Transverse colon (tissue), 4 donors: ENCODE results near the gene LMO1. TPM values are rescaled to one million over a fixed set of nuclear protein-coding genes. Genes with fewer than 3 reads are reported as not detected.

ENCODE experiments used
- DNase-seq: peaks from one replicate; pipeline ENCODE4 v3.0.0-alpha.2; 2019
- H3K27ac ChIP-seq, 4 donors: fragments of 200-600 bp; sonication (generic); 2 replicates each; pipeline ENCODE4 v1.5.1; 2016 to 2018; ENCODE audit warnings: inconsistent platforms in 4 of 4
- H3K27me3 ChIP-seq: fragments of 200-600 bp; sonication (generic); 2 replicates; pipeline ENCODE4 v1.5.1; 2017; ENCODE audit warnings: inconsistent platforms
- H3K36me3 ChIP-seq, 4 donors: fragments of 200-600 bp; sonication (generic); 2 replicates each; pipeline ENCODE4 v1.5.1; 2017 to 2019; ENCODE audit warnings: inconsistent platforms in 4 of 4
- H3K4me1 ChIP-seq, 4 donors: fragments of 200-600 bp; sonication (generic); 2 replicates each; pipeline ENCODE4 v1.5.1; 2017 to 2020; ENCODE audit warnings: inconsistent platforms in 4 of 4
- H3K4me3 ChIP-seq, 4 donors: fragments of 200-600 bp; sonication (generic); 1 replicate in 1 of 4; 2 replicates in 3 of 4; pipeline versions ENCODE4 v1.5.1 to v1.6.1; 2017 to 2019; ENCODE audit warnings: inconsistent platforms in 4 of 4
- H3K9me3 ChIP-seq, 2 donors: fragments of 200-600 bp; sonication (generic); 2 replicates each; pipeline ENCODE4 v1.5.1; 2017 to 2019; ENCODE audit warnings: inconsistent platforms in 2 of 2
- EP300 ChIP-seq: sonication (generic); formaldehyde crosslinking; IDR thresholded peaks from one replicate; pipeline ENCODE4 v1.6.1; 2017; ENCODE audit warnings: antibody characterized with exemption, low read depth
- POLR2A ChIP-seq: fragments of 450-650 bp; IDR thresholded peaks from one replicate; pipeline ENCODE4 v1.6.1; 2016; ENCODE audit warnings: antibody characterized with exemption, mild to moderate bottlenecking, moderate library complexity
- POLR2AphosphoS5 ChIP-seq, 3 donors: sonication (generic); formaldehyde crosslinking; IDR thresholded peaks; one replicate each; pipeline ENCODE4 v1.6.1; 2016; ENCODE audit warnings: antibody characterized with exemption in 3 of 3
- WGBS, 2 donors: methylation state at CpG; one replicate each; pipeline ENCODE4 v1.1.5; 2018; ENCODE audit warnings: low coverage in 1 of 2; 5-methylcytosine and 5-hydroxymethylcytosine counted together
- in situ Hi-C, 4 donors: fragments of 200-750 bp; cut with MboI; loops; one replicate each; pipeline versions ENCODE4 v1.15.0 to v1.15.1; 2017; ENCODE audit warnings: low sequenced_read_pairs in 3 of 4, low pct_ligation_motif_present in 1 of 4, low pct_unique_long_range_greater_than_20kb in 1 of 4
- intact Hi-C: fragments of 100-400 bp; cut with DNase I; formaldehyde crosslinking; loops from one replicate; pipeline ENCODE4 v1.15.1; 2023; ENCODE audit warnings: low total_unique reads
- total RNA-seq, 4 donors: library from RNA; depleted of rRNA; stranded (reverse); fragments of >200 nt; gene quantifications; one replicate each; pipeline ENCODE4 v1.1.0, GENCODE V29; 2016
- TF ChIP-seq, protein P1 (sequence below), 5 experiments: fragments of 200-600 bp in 3 of 5; fragments of 450-650 bp in 2 of 5; sonication (generic) in 3 of 5; IDR thresholded peaks; 1 replicate in 2 of 5; 2 replicates in 3 of 5; pipeline ENCODE4 v1.5.1; 2016 to 2017; ENCODE audit warnings: antibody characterized with exemption in 5 of 5, inconsistent platforms in 3 of 5, mild to moderate bottlenecking in 2 of 5, moderate library complexity in 1 of 5

The LMO1 gene
- total RNA-seq, 4 donors from 2014 or later: not detected

- no peaks in the 10 kb centered on the region for H3K36me3 ChIP-seq
- TF ChIP-seq EP300 (no peak), POLR2A (no peak), POLR2AphosphoS5 (IDR thresholded peaks at IDR 0.05) (no peak)
- TF ChIP-seq, protein P1, sequence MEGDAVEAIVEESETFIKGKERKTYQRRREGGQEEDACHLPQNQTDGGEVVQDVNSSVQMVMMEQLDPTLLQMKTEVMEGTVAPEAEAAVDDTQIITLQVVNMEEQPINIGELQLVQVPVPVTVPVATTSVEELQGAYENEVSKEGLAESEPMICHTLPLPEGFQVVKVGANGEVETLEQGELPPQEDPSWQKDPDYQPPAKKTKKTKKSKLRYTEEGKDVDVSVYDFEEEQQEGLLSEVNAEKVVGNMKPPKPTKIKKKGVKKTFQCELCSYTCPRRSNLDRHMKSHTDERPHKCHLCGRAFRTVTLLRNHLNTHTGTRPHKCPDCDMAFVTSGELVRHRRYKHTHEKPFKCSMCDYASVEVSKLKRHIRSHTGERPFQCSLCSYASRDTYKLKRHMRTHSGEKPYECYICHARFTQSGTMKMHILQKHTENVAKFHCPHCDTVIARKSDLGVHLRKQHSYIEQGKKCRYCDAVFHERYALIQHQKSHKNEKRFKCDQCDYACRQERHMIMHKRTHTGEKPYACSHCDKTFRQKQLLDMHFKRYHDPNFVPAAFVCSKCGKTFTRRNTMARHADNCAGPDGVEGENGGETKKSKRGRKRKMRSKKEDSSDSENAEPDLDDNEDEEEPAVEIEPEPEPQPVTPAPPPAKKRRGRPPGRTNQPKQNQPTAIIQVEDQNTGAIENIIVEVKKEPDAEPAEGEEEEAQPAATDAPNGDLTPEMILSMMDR (IDR thresholded peaks at IDR 0.05): no peak
- in situ Hi-C loops (no loop called here), intact Hi-C loops (no loop called here)
- H3K27me3 ChIP-seq: no peaks in the 10 kb centered on the region
- H3K27ac ChIP-seq: no peak overlapping the region
- H3K9me3 ChIP-seq: no peaks in the 10 kb centered on the region
- WGBS, 2 donors: 81 to 88% methylated on average over 7 to 10 of the region's 10 CpGs
- no peak overlapping the region for H3K4me3 ChIP-seq
- no peaks in the 10 kb centered on the region for H3K4me1 ChIP-seq
- DNase-seq: peak; percentile 3
These were observed 11.9 kb downstream of the LMO1 start for GRCh38 chr11:8251616-8252295.

- peak; percentile 3 for DNase-seq
- intact Hi-C loops: no loop called here
- WGBS, 2 donors: 86% methylated on average over 11 of the region's 11 CpGs; no CpG with 5 or more reads in 1 of the 2 donors
- H3K27me3 ChIP-seq: no peaks in the 10 kb centered on the region
- H3K4me1 ChIP-seq: no peaks in the 10 kb centered on the region
- H3K4me3 ChIP-seq: no peak overlapping the region
- H3K27ac ChIP-seq: no peak overlapping the region
- in situ Hi-C loops: no loop called here
- H3K9me3 ChIP-seq: no peaks in the 10 kb centered on the region
- no peak for TF ChIP-seq POLR2A
- TF ChIP-seq EP300: no peak
- no peak for TF ChIP-seq POLR2AphosphoS5 (IDR thresholded peaks at IDR 0.05)
- TF ChIP-seq, protein P1 (IDR thresholded peaks at IDR 0.05): no peak
- H3K36me3 ChIP-seq: no peaks in the 10 kb centered on the region
These were observed 12.6 kb downstream of the LMO1 start for GRCh38 chr11:8250981-8251615.

GRCh38 chr11:8250434-8250833 is 13.2 kb downstream of the LMO1 start:
- Histone ChIP-seq H3K9me3 (no peaks in the 10 kb centered on the region), H3K4me3 (no peak overlapping the region), H3K27me3 (no peaks in the 10 kb centered on the region), H3K36me3 (no peaks in the 10 kb centered on the region), H3K4me1 (no peaks in the 10 kb centered on the region), H3K27ac (no peak overlapping the region)
- TF ChIP-seq, protein P1 (IDR thresholded peaks at IDR 0.05): no peak
- no peak for TF ChIP-seq EP300
- no peak for TF ChIP-seq POLR2A
- no peak for TF ChIP-seq POLR2AphosphoS5 (IDR thresholded peaks at IDR 0.05)
- 68% methylated on average over 5 of the region's 5 CpGs; no CpG with 5 or more reads in 1 of the 2 donors for WGBS, 2 donors
- in situ Hi-C loops (no loop called here), intact Hi-C loops (no loop called here)
- no peak for DNase-seq

- no peaks in the 10 kb centered on the region for H3K9me3 ChIP-seq
- H3K36me3 ChIP-seq: no peaks in the 10 kb centered on the region
- TF ChIP-seq POLR2AphosphoS5 (IDR thresholded peaks at IDR 0.05) (no peak), EP300 (no peak), POLR2A (no peak)
- TF ChIP-seq, protein P1 (IDR thresholded peaks at IDR 0.05): no peak
- DNase-seq: no peak
- H3K27ac ChIP-seq: no peak overlapping the region
- no peaks in the 10 kb centered on the region for H3K4me1 ChIP-seq
- no peaks in the 10 kb centered on the region for H3K27me3 ChIP-seq
- no peak overlapping the region for H3K4me3 ChIP-seq
- 66 to 69% methylated on average over 2 to 6 of the region's 6 CpGs for WGBS, 2 donors
- intact Hi-C loops: no loop called here
- in situ Hi-C loops: no loop called here
These were observed 14.2 kb downstream of the LMO1 start for GRCh38 chr11:8249482-8249881.
